Mucosa of rectum (tissue), 2 donors: Measurements from ENCODE around the gene DENND4B.
A peak's percentile ranks its signal among the peaks of the same experiment; 100 is the strongest.

Experiments used
- H3K27ac ChIP-seq, 2 donors: one replicate each; pipeline ENCODE4 v1.7.0; 2013; ENCODE audit warnings: inconsistent platforms in 2 of 2, low read depth in 2 of 2, low read length in 2 of 2
- H3K27me3 ChIP-seq, 2 donors: one replicate each; pipeline ENCODE4 v1.7.0; 2013; ENCODE audit warnings: low read length in 2 of 2; ENCODE audit not compliant: control insufficient read depth in 2 of 2, insufficient read depth in 2 of 2
- H3K36me3 ChIP-seq, 2 donors: one replicate each; pipeline ENCODE4 v1.7.0; 2013; ENCODE audit warnings: low read length in 2 of 2; ENCODE audit not compliant: control insufficient read depth in 2 of 2, insufficient read depth in 2 of 2
- H3K4me1 ChIP-seq, 2 donors: one replicate each; pipeline ENCODE4 v1.7.0; 2013; ENCODE audit warnings: low read length in 2 of 2, mild to moderate bottlenecking in 1 of 2; ENCODE audit not compliant: control insufficient read depth in 2 of 2, insufficient read depth in 2 of 2
- H3K4me3 ChIP-seq, 2 donors: one replicate each; pipeline ENCODE4 v1.7.0; 2013; ENCODE audit warnings: low read length in 2 of 2
- H3K9ac ChIP-seq, 2 donors: one replicate each; pipeline ENCODE4 v1.7.0; 2013; ENCODE audit warnings: low read length in 2 of 2, low read depth in 1 of 2, mild to moderate bottlenecking in 1 of 2
- H3K9me3 ChIP-seq, 2 donors: one replicate each; pipeline ENCODE4 v1.7.0; 2013; ENCODE audit warnings: low read length in 2 of 2; ENCODE audit not compliant: control insufficient read depth in 2 of 2
- donor health status: healthy.
- donor health status: Normal muscosa, but diverticular disease.

DENND4B gene, protein sequence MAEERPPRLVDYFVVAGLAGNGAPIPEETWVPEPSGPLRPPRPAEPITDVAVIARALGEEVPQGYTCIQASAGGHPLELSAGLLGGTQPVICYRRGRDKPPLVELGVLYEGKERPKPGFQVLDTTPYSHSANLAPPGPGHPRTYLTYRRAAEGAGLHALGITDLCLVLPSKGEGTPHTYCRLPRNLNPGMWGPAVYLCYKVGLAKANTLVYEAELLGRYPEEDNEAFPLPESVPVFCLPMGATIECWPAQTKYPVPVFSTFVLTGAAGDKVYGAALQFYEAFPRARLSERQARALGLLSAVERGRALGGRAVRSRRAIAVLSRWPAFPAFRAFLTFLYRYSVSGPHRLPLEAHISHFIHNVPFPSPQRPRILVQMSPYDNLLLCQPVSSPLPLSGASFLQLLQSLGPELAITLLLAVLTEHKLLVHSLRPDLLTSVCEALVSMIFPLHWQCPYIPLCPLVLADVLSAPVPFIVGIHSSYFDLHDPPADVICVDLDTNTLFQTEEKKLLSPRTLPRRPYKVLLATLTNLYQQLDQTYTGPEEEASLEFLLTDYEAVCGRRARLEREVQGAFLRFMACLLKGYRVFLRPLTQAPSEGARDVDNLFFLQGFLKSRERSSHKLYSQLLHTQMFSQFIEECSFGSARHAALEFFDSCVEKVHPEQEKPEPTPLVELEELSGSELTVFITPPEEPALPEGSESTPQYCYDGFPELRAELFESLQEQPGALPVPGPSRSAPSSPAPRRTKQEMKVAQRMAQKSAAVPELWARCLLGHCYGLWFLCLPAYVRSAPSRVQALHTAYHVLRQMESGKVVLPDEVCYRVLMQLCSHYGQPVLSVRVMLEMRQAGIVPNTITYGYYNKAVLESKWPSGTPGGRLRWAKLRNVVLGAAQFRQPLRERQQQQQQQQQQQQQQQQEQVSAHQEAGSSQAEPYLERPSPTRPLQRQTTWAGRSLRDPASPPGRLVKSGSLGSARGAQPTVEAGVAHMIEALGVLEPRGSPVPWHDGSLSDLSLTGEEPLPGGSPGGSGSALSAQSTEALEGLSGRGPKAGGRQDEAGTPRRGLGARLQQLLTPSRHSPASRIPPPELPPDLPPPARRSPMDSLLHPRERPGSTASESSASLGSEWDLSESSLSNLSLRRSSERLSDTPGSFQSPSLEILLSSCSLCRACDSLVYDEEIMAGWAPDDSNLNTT (N-terminal part only)

DNA sequence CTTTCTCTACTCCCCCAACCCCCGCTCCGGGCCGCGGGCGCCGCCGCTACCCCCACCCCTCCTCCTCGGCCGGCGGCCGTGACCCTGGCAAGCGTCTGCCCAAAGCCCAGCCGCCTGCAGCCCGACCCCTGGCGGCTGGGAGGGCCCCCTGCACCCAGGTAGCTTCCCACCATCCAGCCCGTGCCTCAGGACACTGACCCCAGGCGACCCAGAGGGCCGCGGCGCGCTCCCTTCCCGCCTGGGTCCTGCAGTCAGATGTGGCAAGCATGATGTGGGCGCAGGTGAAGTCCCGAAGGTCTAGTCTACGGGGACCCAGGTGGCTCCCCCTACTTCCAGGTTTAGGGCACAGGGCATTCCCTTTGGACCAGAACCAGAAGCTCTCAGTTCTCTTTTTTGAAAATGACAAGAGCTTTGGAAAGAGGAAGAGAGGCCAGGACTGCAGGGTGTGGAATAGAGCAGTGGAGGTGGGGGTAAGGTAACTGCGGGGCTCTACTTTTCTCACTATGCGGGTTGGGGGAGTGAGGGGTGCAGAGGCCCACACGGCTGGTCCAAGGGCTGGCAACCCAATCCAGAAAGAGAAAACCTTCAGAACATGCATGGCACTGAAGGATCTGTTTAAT lies at the start of gene DENND4B:
DENND4B (minus strand) TSS at position 97 of the 620 bp plus-strand sequence. CDS start 2,344 bp downstream, outside the sequence.
- H3K4me1 ChIP-seq = peaks cover 17 to 20% of the 10 kb centered on the region in 2 donors
- peak within 1 kb of the TSS; percentile 82 to 88 for H3K9ac ChIP-seq
- H3K4me3 ChIP-seq = peak within 1 kb of the TSS; percentile 88
- peak within 1 kb of the TSS; percentile 89 to 97 for H3K27ac ChIP-seq
- no peaks in the 10 kb centered on the region for H3K9me3 ChIP-seq
- H3K27me3 ChIP-seq = no peaks in the 10 kb centered on the region
- peaks cover 46 to 50% of the 10 kb centered on the region in 2 donors for H3K36me3 ChIP-seq

DNA sequence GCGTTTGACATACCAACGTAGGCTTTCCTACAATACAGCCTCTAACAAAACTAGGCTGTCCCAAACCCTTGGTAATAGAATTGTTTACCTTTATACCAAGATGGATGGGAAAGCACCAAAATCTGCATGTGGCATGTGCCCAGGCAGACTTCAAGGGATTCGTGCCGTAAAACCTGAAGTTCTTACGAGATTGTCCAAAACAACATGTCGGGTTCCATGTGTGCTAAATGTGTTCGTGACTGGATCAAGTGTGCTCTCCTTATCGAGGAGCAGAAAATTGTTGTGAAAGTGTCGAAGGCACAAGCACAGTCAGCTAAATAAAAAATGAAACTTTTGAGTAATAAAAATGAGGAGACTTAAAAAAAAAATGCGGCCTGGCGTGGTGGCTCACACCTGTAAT lies 49.1 kb upstream of the DENND4B start:
- Histone ChIP-seq H3K27me3 (no peaks in the 10 kb centered on the region), H3K9me3 (no peaks in the 10 kb centered on the region), H3K4me1 (peaks cover 10 to 15% of the 10 kb centered on the region in 2 donors), H3K27ac (no peak overlapping the region), H3K36me3 (peaks cover 21 to 22% of the 10 kb centered on the region in 2 donors), H3K4me3 (no peak overlapping the region), H3K9ac (no peak overlapping the region)

DNA sequence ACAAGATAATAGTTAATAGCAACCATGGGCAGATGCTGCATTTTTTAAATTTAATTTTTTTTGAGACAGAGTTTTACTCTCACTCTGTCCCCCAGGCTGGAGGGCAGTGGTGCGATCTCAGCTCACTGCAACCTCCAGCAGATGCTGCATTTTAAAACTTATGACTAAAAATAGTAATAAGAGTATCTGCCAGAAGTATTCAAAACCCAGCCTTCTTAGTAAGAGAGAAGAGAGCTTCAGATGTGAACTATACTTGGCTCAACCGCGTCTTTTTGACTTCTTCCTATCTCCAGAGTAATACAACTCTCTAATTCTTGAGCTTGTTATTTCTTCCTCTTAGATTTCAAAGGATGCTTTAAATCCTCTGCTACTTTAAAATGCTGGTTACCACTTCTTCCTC lies 48.7 kb upstream of the DENND4B start:
- Histone ChIP-seq H3K27ac (no peak overlapping the region), H3K9ac (no peak overlapping the region), H3K36me3 (peaks cover 21 to 22% of the 10 kb centered on the region in 2 donors), H3K9me3 (no peaks in the 10 kb centered on the region), H3K4me3 (no peak overlapping the region), H3K27me3 (no peaks in the 10 kb centered on the region), H3K4me1 (peaks cover 10 to 17% of the 10 kb centered on the region in 2 donors)

- no peaks in the 10 kb centered on the region for H3K27me3 ChIP-seq
- peak overlapping the region; percentile 96 to 99 for H3K9ac ChIP-seq
- no peaks in the 10 kb centered on the region for H3K9me3 ChIP-seq
- peak overlapping the region in 1 of 2 donors; percentile 94 for H3K27ac ChIP-seq
- peak overlapping the region; percentile 97 for H3K4me3 ChIP-seq
- H3K36me3 ChIP-seq = peaks cover 21 to 22% of the 10 kb centered on the region in 2 donors
- peaks cover 12 to 20% of the 10 kb centered on the region in 2 donors for H3K4me1 ChIP-seq
Measured at GRCh38 chr1:153991806-153992205, 45.3 kb upstream of the DENND4B start.

DNA sequence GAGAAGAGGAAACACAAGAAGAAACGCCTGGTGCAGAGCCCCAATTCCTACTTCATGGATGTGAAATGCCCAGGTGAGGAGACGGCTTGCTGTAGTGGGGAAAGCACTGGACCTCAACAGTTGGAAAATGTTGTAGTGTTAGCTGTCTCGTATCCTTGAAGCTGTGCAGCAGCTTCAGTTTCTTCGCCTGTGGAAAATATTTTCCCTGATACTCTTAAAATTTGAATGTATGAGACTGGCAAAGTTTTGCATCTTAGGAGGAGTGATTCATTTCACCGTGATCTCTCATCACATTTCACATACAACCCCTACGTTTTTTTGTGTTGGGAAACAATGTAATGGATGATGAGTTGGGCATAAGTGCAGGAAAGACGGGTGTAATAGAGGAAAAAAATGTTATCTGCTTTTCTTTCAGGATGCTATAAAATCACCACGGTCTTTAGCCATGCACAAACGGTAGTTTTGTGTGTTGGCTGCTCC lies 44.7 kb upstream of the DENND4B start:
- Histone ChIP-seq H3K4me1 (peaks cover 16 to 25% of the 10 kb centered on the region in 2 donors), H3K36me3 (peaks cover 21 to 22% of the 10 kb centered on the region in 2 donors), H3K4me3 (peak overlapping the region; percentile 97), H3K27ac (peak overlapping the region; percentile 94), H3K27me3 (no peaks in the 10 kb centered on the region), H3K9me3 (no peaks in the 10 kb centered on the region), H3K9ac (peak overlapping the region; percentile 96 to 99)

- peak within 1 kb of the TSS; percentile 94 for H3K27ac ChIP-seq
- H3K36me3 ChIP-seq = peaks cover 21 to 22% of the 10 kb centered on the region in 2 donors
- no peaks in the 10 kb centered on the region for H3K9me3 ChIP-seq
- peaks cover 16 to 25% of the 10 kb centered on the region in 2 donors for H3K4me1 ChIP-seq
- no peaks in the 10 kb centered on the region for H3K27me3 ChIP-seq
- peak within 1 kb of the TSS; percentile 96 to 99 for H3K9ac ChIP-seq
- peak within 1 kb of the TSS; percentile 97 for H3K4me3 ChIP-seq
Measured at GRCh38 chr1:153990468-153991150, 44.1 kb upstream of the DENND4B start, which contains the start of gene RPS27. RPS27 (plus strand) TSS chr1:153990762; CDS start chr1:153990797, 35 bp downstream.

GRCh38 chr1:153987621-153988020 lies 41.1 kb upstream of the DENND4B start:
- H3K36me3 ChIP-seq = peaks cover 7 to 8% of the 10 kb centered on the region in 2 donors
- no peak overlapping the region for H3K4me3 ChIP-seq
- H3K9me3 ChIP-seq = no peaks in the 10 kb centered on the region
- no peaks in the 10 kb centered on the region for H3K27me3 ChIP-seq
- no peak overlapping the region for H3K9ac ChIP-seq
- peaks cover 20 to 29% of the 10 kb centered on the region in 2 donors for H3K4me1 ChIP-seq
- H3K27ac ChIP-seq = no peak overlapping the region

DNA sequence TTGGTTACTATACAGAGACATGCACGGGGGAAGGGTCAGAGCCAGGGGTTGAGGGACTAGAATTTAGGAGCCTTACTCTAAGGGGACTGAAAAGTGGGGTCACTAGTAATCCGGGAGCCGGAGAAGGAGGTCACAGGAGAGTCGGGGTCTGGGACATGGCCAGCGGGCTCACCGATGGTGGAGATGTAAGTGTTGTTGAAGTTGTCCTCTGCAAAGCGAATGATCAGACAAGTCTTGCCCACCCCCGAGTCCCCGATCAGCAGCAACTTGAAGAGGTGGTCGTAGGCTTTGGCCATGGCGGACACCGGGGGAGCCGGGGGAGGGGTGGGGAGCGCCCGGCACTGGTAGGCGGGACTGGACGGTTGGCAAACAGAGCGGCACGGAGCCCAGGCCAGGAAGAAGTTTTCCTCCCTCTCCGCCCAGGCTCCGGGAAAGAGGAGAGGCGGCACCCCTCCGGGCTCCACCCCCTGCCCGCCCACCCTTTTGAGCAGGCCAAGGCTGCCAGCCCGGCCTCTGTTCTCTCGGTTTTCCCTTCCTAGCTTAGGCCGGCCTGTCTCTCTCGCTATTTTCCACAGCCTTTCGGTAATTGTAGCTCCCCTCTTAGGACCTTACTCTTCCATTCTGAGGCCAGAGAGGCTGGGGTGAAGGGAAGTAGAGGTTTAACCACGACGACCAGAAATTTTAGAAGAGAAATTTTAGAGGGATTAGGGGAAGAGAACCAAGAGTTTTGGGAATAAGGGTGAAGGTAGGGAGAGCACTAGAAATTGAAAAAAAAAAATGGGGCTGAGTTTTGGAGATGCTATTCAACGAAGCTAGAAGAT lies 39.6 kb upstream of the DENND4B start, which contains the start of gene RAB13:
RAB13 (minus strand) TSS at position 399 of the 821 bp plus-strand sequence; CDS start at position 296, 103 bp downstream.
- no peaks in the 10 kb centered on the region for H3K36me3 ChIP-seq
- H3K4me1 ChIP-seq = peaks cover 11 to 17% of the 10 kb centered on the region in 2 donors
- peak within 1 kb of the TSS; percentile 76 to 92 for H3K4me3 ChIP-seq

More for the DNA sequence above, 39.6 kb upstream of the DENND4B start, which contains the start of gene RAB13:
- Histone ChIP-seq H3K27ac (peak within 1 kb of the TSS; percentile 78 to 83), H3K9ac (peak within 1 kb of the TSS; percentile 72 to 83), H3K9me3 (no peaks in the 10 kb centered on the region), H3K27me3 (no peaks in the 10 kb centered on the region)
